ENCODE results near the gene NPW.

NPW gene

DNA sequence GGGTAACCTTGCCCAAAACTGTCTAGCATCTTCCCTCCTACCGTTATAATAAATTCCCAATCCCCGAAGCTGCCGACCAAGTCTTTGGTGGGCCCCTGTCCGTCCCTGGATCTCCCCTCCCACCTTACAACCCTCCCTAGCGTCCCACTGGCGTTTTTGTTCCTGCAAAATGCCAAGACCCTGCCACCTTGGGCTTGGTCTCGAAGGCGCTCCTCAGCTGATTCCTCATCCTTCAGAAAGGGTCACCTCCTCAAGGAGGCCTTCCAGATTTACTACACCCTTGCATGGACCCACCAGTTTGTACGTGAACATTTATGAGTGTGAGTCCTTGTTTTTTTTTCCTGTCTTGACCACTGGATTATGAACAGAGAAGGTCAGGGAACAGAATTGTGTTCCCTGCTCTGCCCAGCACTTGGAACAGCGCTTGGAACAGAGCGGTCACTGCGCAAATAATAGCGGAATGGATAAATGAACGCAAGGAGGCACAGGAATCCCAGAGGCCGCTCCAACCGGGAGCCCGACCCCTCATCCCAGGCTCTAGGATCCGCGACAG lies 36.5 kb upstream of the NPW start:
- TF ChIP-seq, protein P1, sequence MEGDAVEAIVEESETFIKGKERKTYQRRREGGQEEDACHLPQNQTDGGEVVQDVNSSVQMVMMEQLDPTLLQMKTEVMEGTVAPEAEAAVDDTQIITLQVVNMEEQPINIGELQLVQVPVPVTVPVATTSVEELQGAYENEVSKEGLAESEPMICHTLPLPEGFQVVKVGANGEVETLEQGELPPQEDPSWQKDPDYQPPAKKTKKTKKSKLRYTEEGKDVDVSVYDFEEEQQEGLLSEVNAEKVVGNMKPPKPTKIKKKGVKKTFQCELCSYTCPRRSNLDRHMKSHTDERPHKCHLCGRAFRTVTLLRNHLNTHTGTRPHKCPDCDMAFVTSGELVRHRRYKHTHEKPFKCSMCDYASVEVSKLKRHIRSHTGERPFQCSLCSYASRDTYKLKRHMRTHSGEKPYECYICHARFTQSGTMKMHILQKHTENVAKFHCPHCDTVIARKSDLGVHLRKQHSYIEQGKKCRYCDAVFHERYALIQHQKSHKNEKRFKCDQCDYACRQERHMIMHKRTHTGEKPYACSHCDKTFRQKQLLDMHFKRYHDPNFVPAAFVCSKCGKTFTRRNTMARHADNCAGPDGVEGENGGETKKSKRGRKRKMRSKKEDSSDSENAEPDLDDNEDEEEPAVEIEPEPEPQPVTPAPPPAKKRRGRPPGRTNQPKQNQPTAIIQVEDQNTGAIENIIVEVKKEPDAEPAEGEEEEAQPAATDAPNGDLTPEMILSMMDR (IDR thresholded peaks at IDR 0.05), result no peak
- Histone ChIP-seq H3K4me3 (ENCODE audit: low read depth in 1 of 2, low read length in 1 of 2) (peak overlapping the region; percentile 69 to 78), H3K27ac (peak overlapping the region; percentile 69), H3K4me1 (ENCODE audit: control insufficient read depth in 1 of 2, insufficient read depth in 1 of 2, low read depth in 1 of 2, low read length in 1 of 2) (peaks cover 20% of the 10 kb centered on the region in 2 experiments), H3K9me3 (no peaks in the 10 kb centered on the region), H3K27me3 (peaks cover 62% of the 10 kb centered on the region), H3K36me3 (peaks cover 3% of the 10 kb centered on the region)

DNA sequence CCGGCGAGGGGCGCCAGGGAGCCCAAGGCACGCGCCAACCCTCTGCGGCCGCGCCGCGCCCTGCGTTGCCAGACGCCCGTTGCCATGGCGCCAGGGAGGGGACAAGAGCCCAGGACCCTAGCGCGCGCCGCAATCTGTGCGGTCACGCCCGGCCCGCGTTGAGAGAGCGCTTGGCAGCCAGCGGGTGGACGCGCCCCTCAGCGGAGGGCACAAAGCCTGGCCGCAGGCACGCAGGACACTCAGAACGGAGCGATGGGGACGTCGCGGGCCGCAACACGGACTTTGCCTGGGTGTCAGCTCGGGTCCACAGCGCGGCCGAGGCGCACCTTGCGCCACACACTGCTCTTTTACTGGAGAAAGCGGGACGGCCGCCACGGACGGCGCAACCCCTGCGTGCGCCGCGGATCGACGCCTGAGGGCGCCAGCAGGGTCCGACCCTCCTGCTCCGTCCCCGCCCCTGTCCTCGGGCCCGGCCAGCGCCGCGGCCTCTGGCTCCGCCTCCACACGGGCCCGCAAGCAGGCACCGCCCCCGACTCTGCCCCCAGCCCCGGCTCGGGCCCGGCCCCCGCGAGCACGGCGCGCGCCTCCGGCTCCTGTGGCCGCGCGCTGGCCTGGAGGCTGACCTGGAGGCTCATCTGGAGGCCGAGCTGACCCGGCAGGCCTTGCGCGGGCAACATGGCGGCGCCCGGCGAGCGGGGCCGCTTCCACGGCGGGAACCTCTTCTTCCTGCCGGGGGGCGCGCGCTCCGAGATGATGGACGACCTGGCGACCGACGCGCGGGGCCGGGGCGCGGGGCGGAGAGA lies 35.8 kb upstream of the NPW start, which contains the start of gene GFER:
GFER (plus strand) TSS at position 650 of the 803 bp plus-strand sequence; CDS start at position 676, 26 bp downstream.
- H3K36me3 ChIP-seq, result no peaks in the 10 kb centered on the region
- peaks cover 20% of the 10 kb centered on the region in 2 experiments for H3K4me1 ChIP-seq (ENCODE audit: control insufficient read depth in 1 of 2, insufficient read depth in 1 of 2, low read depth in 1 of 2, low read length in 1 of 2)
- peak within 1 kb of the TSS; percentile 69 to 78 for H3K4me3 ChIP-seq (ENCODE audit: low read depth in 1 of 2, low read length in 1 of 2)
- TF ChIP-seq, protein P1 (IDR thresholded peaks at IDR 0.05), result peak; percentile 64
- H3K9me3 ChIP-seq, result no peaks in the 10 kb centered on the region
- peaks cover 63% of the 10 kb centered on the region for H3K27me3 ChIP-seq
- peak within 1 kb of the TSS; percentile 69 for H3K27ac ChIP-seq

GRCh38 chr16:1984347-1985225 lies 35.0 kb upstream of the NPW start:
- peaks cover 63% of the 10 kb centered on the region for H3K27me3 ChIP-seq
- peaks cover 20% of the 10 kb centered on the region in 2 experiments for H3K4me1 ChIP-seq (ENCODE audit: control insufficient read depth in 1 of 2, insufficient read depth in 1 of 2, low read depth in 1 of 2, low read length in 1 of 2)
- H3K4me3 ChIP-seq (ENCODE audit: low read depth in 1 of 2, low read length in 1 of 2), result peak overlapping the region; percentile 69 to 78

DNA sequence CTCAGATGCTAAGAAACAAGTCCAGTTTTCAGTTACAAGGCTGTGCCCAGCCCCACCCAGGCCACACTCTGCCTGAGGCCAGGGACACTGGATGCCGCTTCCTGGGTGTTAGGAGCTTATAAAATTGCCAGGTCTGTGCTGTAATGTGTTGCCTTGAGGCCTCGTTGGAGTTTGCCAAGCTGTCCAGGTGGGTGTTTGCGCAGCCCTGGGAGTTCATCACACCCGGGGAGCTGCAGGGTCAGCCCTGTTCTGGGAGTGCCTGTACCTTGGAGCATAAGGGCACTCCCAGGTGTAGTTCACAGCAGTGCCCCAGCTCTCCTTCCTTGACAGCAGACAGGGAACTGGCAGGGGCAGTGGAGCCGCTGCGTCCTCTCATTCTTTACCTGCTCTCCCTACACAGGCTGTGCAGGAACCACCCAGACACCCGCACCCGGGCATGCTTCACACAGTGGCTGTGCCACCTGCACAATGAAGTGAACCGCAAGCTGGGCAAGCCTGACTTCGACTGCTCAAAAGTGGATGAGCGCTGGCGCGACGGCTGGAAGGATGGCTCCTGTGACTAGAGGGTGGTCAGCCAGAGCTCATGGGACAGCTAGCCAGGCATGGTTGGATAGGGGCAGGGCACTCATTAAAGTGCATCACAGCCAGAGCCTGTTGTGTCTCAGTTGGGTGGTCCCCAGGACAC lies 34.0 kb upstream of the NPW start:
- Histone ChIP-seq H3K4me3 (ENCODE audit: low read depth in 1 of 2, low read length in 1 of 2) (peak overlapping the region in 1 of 2 experiments; percentile 69), H3K9me3 (no peaks in the 10 kb centered on the region), H3K4me1 (ENCODE audit: control insufficient read depth in 1 of 2, insufficient read depth in 1 of 2, low read depth in 1 of 2, low read length in 1 of 2) (peaks cover 24 to 27% of the 10 kb centered on the region in 2 experiments), H3K27me3 (peaks cover 63% of the 10 kb centered on the region), H3K36me3 (no peaks in the 10 kb centered on the region), H3K27ac (no peak overlapping the region)
- TF ChIP-seq, protein P1 (IDR thresholded peaks at IDR 0.05), result no peak

More at GRCh38 chr16:1984347-1985225, 35.0 kb upstream of the NPW start:
- Histone ChIP-seq H3K9me3 (no peaks in the 10 kb centered on the region), H3K27ac (peak overlapping the region; percentile 69), H3K36me3 (no peaks in the 10 kb centered on the region)
- TF ChIP-seq, protein P1 (IDR thresholded peaks at IDR 0.05), result no peak

- Histone ChIP-seq H3K4me1 (ENCODE audit: control insufficient read depth in 1 of 2, insufficient read depth in 1 of 2, low read depth in 1 of 2, low read length in 1 of 2) (peaks cover 36 to 43% of the 10 kb centered on the region in 2 experiments), H3K9me3 (no peaks in the 10 kb centered on the region), H3K4me3 (ENCODE audit: low read depth in 1 of 2, low read length in 1 of 2) (no peak overlapping the region), H3K27ac (no peak overlapping the region), H3K36me3 (no peaks in the 10 kb centered on the region), H3K27me3 (peaks cover 63% of the 10 kb centered on the region)
- TF ChIP-seq, protein P1 (IDR thresholded peaks at IDR 0.05), result no peak
Measured at GRCh38 chr16:1987198-1987597, 32.4 kb upstream of the NPW start.

All from neutrophil (primary cell).